Hematopoietic multipotent progenitor cell treated with erythropoietin and hydrocortisone succinate and interleukin-3 and kit ligand, for 4 days (in vitro differentiated cells): ENCODE measurements around the gene SNAP91.
A peak's percentile ranks its signal among the peaks of the same experiment; 100 is the strongest.
"Not testable (repeated sequence)": the region's sequence is repeated elsewhere in the genome, so short reads cannot be mapped to it uniquely, and the experiment has no call there.

Source experiments
- DNase-seq: peaks from one replicate; pipeline ENCODE4 v3.0.0-alpha.2; 2015

Gene SNAP91

GRCh38 chr6:83615025-83615999, 93.6 kb downstream of the SNAP91 start:
- peak; percentile 70 for DNase-seq

- no peak for DNase-seq
Measured at GRCh38 chr6:83613378-83613777, 95.5 kb downstream of the SNAP91 start.

DNA sequence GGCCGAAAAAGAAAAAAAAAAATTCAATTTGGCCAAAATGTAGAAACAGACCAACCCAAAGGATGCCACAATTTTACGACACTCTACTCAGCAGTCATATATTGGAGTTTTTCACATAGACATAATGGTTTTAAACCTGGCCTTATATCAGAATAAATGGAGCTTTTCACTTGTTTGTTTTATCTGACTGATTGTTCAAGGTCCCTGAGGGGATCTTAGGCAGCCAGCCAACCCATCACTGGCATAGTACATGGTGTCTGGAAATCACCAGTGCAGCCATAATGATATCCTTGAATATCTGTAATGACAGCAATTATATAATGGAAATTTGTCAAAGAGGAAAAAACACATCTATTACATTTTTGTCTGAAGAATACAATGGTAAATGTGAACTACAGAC, 99.7 kb downstream of the SNAP91 start:
- no peak for DNase-seq

- DNase-seq: no peak
Measured at GRCh38 chr6:83605517-83605916, 103.4 kb downstream of the SNAP91 start.

- no peak for DNase-seq
Measured at GRCh38 chr6:83603551-83603950, 105.3 kb downstream of the SNAP91 start.

DNA sequence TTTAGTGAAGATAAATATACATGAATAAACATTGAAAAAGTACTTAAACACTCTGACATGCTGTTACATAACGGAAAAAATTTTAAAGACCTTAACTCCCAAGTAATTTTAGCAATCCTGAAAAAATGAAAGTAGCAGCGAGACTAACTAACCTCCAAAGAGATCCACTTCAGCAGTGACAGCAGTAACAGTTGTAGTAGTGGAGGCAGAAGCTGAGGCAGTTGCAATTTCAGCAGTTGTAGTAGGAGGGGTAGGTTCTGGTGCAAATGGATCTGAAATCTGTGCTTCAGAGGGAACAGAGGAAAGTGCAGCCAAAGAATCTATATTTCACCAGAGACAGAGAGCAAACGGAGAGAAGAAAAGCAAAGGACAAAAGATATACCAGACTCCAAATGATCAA, 107.8 kb downstream of the SNAP91 start:
- no peak for DNase-seq

DNA sequence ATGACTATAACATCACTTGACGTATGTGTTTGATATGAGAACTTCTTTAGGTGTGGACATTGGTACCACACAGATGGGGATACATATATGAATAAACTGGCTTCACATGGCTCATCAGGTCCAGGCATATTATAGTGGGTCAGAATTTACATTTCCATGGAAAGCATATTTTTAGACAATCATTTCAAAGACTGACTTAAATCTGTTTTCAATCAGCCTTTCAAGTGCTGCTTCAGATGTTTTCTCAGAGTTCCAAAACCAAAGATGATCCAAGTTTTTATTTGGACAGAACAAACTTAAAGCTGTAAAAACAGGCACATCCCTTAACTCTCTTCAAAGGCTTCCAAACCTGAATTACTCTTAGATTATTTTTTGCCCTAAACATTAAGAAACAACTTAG, 108.4 kb downstream of the SNAP91 start:
- DNase-seq: no peak

- DNase-seq: no peak
Measured at GRCh38 chr6:83597511-83597910, 111.4 kb downstream of the SNAP91 start.

DNA sequence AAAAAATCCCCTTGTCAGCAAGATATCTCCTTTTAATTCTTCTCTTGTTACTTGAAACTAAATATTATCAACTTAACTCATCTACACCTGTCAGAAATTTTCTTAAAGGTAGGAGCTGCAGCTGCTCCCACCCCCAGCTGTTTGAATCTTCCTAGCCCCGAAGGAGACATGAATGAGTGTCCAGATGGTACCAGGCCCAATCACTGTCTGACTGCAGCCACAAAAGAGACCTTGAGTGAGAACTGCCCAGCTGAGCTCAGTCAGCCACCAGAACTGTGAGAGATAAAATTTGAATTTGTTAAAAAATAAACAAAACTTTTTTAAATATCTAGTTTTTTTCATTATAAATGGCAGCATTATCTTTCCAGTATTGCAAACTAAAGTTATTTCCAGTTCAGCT, 111.8 kb downstream of the SNAP91 start:
- DNase-seq: no peak

DNA sequence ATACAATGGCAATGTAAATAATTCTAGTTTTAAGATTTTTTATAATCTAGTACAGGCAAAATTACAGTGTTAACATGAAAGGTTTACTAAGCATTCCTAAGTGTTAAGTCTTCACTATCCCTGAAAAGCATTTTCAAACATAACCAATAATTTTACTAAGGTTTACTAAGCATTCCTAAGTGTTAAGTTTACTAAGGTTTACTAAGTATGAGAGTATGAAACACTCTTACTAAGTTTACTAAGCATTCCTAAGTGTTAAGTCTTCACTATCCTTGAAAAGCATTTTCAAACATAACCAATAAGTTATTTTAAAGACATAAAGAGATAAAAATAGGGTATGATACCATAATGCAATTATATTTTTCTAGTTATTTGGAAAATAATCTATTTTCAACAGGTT, 114.0 kb downstream of the SNAP91 start:
- no peak for DNase-seq

DNA sequence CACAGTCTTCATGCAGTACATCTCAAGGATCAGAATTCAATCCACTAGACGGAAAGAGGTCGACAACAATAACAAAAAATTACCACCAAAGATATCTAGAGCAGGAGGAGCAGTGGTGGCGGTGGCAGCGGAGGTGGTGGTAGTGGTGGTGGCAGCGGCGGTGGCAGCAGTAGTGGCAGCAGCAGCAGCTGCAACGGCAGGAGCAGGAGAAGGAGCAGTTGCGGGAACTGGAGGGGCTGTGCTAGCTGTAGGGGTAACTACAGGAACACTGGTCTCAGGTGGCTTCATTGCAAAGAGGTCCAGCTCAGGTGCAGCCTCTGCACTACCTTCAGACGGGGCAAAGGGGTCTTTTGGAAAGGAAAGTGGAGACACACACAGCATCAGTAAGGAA, 115.5 kb downstream of the SNAP91 start:
- no peak for DNase-seq

DNA sequence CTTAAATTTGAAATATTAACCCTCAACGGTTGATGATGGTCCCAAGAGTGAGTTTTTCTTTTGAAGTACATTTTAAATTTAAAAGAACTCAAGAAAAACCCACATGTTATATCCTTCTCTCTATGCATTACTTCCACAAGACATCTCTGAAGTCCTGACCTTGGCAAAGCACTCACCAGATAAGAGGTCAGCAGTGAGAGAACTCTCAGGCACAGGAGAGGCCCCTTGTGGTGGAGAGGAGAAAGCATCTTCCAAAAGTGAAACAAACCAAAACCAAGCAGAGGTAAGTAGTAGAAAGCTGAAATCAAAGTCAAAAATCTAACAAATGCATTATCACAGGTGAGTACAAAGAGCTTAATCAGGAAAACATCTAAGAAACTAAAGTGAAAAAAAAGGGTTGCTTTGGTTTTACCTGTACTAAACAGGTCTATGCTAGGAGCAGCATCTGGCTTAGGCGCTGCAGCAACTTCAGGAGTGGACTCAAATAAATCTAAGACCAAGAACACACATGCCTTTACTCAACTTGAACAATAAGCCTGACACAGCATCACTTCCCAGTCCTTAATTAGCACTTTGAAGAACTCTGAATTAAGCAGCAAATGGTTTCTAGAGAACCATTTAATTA, 116.0 kb downstream of the SNAP91 start:
- DNase-seq: peak; percentile 69

- peak; percentile 47 for DNase-seq
Measured at GRCh38 chr6:83590416-83590815, 118.5 kb downstream of the SNAP91 start.

- no peak for DNase-seq
Measured at GRCh38 chr6:83589076-83589475, 119.8 kb downstream of the SNAP91 start.

DNA sequence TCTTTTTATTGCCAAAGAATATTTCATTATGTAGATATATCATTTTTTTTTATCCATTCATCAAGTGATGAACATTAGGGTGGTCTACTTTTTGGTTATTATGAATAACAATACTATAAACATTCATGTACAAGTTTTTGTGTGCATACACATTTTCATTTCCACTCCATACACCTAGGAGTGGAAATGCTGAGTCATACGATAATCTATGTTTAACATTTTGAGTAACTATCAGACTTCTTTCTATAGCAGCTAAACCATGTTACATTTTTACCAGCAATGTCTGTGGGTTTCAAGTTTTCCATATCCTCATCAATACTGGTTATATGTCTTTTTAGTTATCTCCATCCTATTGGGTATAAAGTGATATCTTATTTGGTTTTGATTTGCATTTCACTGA, 130.8 kb downstream of the SNAP91 start:
- DNase-seq: no peak

GRCh38 chr6:83574783-83575182, 134.1 kb downstream of the SNAP91 start:
- DNase-seq: no peak

DNA sequence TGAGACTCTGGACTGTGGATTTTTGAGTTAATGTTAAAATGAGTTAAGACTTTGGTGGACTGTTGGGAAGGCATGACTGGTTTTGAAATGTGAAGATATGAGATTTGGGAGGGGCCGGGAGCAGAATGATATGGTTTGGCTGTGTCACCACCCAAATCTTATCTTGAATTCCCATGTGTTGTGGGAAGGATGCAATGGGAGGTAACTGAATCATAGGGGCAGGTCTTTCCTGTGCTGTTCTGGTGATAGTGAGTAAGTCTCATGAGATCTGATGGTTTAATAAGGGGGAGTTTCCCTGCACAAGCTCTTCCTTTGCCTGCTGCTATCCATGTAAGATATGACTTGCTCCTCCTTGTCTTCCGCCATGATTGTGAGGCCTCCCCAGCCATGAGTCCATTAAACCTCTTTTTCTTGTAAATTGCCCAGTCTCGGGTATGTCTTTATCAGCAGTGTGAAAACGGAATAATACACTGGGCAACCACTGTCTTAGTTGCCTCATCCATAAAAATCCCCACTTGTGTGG, 137.2 kb downstream of the SNAP91 start:
- DNase-seq: peak; percentile 18

- DNase-seq: no peak
Measured at GRCh38 chr6:83558975-83559374, 149.9 kb downstream of the SNAP91 start.

- no peak for DNase-seq
Measured at GRCh38 chr6:83556871-83557270, 152.0 kb downstream of the SNAP91 start.

- DNase-seq: not testable (repeated sequence)
Measured at GRCh38 chr6:83551748-83552147, 157.2 kb downstream of the SNAP91 start.

- not testable (repeated sequence) for DNase-seq
Measured at GRCh38 chr6:83550482-83550881, 158.4 kb downstream of the SNAP91 start.

DNA sequence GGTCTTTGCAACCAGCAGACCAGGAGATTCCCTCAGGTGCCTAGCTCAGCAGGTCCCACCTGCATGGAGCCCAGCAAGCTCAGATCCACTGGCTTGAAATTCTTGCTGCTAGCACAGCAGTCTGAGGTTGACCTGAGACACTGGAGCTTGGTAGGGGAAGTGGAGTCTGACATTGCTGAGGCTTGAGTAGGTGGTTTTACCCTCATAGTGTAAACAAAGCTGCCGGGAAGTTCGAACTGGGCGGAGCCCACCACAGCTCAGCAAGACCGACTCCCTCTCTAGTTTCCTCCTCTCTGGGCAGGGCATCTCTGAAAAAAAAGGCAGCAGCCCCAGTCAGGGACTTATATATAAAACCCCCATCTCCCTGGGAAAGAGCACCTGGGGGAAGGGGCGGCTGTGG, 162.3 kb downstream of the SNAP91 start:
- no peak for DNase-seq

GRCh38 chr6:83539678-83540077, 169.2 kb downstream of the SNAP91 start:
- no peak for DNase-seq
